Stimulated activated CD8-positive, alpha-beta memory T cell treated with anti-CD3 and anti-CD28 coated beads, Interleukin-7, amount 100 ng/mL, for 4 hours (primary cell): Measurements from ENCODE around the gene NCOA1.
A peak's percentile ranks its signal among the peaks of the same experiment; 100 is the strongest.
"Not testable (repeated sequence)": the region's sequence is repeated elsewhere in the genome, so short reads cannot be mapped to it uniquely, and the experiment has no call there.

Experiments used
- DNase-seq, 2 donors: peaks; one replicate each; pipeline ENCODE4 v3.0.0-alpha.2; 2020; ENCODE audit warnings: low read depth in 2 of 2

The NCOA1 gene

GRCh38 chr2:24577481-24577880 is 86.4 kb downstream of the NCOA1 start:
- no peak for DNase-seq

GRCh38 chr2:24579053-24579803 is 88.2 kb downstream of the NCOA1 start:
- DNase-seq, result no peak

- DNase-seq, result no peak
These were observed 89.5 kb downstream of the NCOA1 start for GRCh38 chr2:24580561-24580960.

GRCh38 chr2:24581971-24582370 is 90.9 kb downstream of the NCOA1 start:
- DNase-seq, result not testable (repeated sequence)

- DNase-seq, result peak in 1 of 2 donors; percentile 0
These were observed 95.9 kb downstream of the NCOA1 start for GRCh38 chr2:24586955-24587354.

GRCh38 chr2:24588294-24588693 is 97.2 kb downstream of the NCOA1 start:
- DNase-seq, result no peak

- no peak for DNase-seq
These were observed 101.5 kb downstream of the NCOA1 start for GRCh38 chr2:24592441-24593100.

GRCh38 chr2:24594283-24594682 is 103.2 kb downstream of the NCOA1 start:
- no peak for DNase-seq

GRCh38 chr2:24597181-24597870 is 106.3 kb downstream of the NCOA1 start:
- DNase-seq, result no peak

- DNase-seq, result not testable (repeated sequence)
These were observed 109.1 kb downstream of the NCOA1 start for GRCh38 chr2:24600140-24600539.

GRCh38 chr2:24611631-24612030 is 120.6 kb downstream of the NCOA1 start:
- DNase-seq, result no peak

- no peak for DNase-seq
These were observed 122.2 kb downstream of the NCOA1 start for GRCh38 chr2:24613154-24613814.

- DNase-seq, result no peak
These were observed 125.6 kb downstream of the NCOA1 start for GRCh38 chr2:24616616-24617015.

GRCh38 chr2:24617424-24617823 is 126.4 kb downstream of the NCOA1 start:
- no peak for DNase-seq

GRCh38 chr2:24618144-24618543 is 127.1 kb downstream of the NCOA1 start:
- no peak for DNase-seq

- no peak for DNase-seq
These were observed 127.6 kb downstream of the NCOA1 start for GRCh38 chr2:24618680-24619079.

GRCh38 chr2:24620936-24621335 is 129.9 kb downstream of the NCOA1 start:
- DNase-seq, result no peak

- DNase-seq, result no peak
These were observed 130.9 kb downstream of the NCOA1 start for GRCh38 chr2:24621779-24622538.

- DNase-seq, result no peak
These were observed 132.5 kb downstream of the NCOA1 start for GRCh38 chr2:24623535-24623934.

- DNase-seq, result no peak
These were observed 134.7 kb downstream of the NCOA1 start for GRCh38 chr2:24625728-24626127.

- no peak for DNase-seq
These were observed 135.1 kb downstream of the NCOA1 start for GRCh38 chr2:24626131-24626530.

GRCh38 chr2:24628746-24629145 is 137.7 kb downstream of the NCOA1 start:
- no peak for DNase-seq
